HG03439 (cell line): ENCODE measurements around the gene PCP4L1.
"Not testable (repeated sequence)": the region's sequence is repeated elsewhere in the genome, so short reads cannot be mapped to it uniquely, and the experiment has no call there.

Experiments used
- ATAC-seq: cut with Tn5 transposase; IDR thresholded peaks from one replicate; pipeline ENCODE4 v1.9.1; 2021; ENCODE audit warnings: mild to moderate bottlenecking, moderate library complexity; ENCODE audit not compliant: unreplicated experiment

Gene PCP4L1

GRCh38 chr1:161227196-161227871 is 31.2 kb upstream of the PCP4L1 start:
- ATAC-seq: peak; percentile 44

GRCh38 chr1:161228032-161228431 is 30.5 kb upstream of the PCP4L1 start:
- ATAC-seq: no peak

GRCh38 chr1:161229896-161230295 is 28.6 kb upstream of the PCP4L1 start:
- ATAC-seq: no peak

- ATAC-seq: no peak
These were observed 27.8 kb upstream of the PCP4L1 start for GRCh38 chr1:161230762-161231161.

- no peak for ATAC-seq
These were observed 25.4 kb upstream of the PCP4L1 start for GRCh38 chr1:161233102-161233501.

- no peak for ATAC-seq
These were observed 22.4 kb upstream of the PCP4L1 start for GRCh38 chr1:161235957-161236775.

- no peak for ATAC-seq
These were observed 20.5 kb upstream of the PCP4L1 start, which contains the start of gene NR1I3 for GRCh38 chr1:161238039-161238473. Gene NR1I3 (minus strand): TSS chr1:161238203. CDS start chr1:161236565, 1,638 bp downstream.

- ATAC-seq: no peak
These were observed 16.9 kb upstream of the PCP4L1 start for GRCh38 chr1:161241682-161242081.

GRCh38 chr1:161242313-161242712 is 16.2 kb upstream of the PCP4L1 start:
- ATAC-seq: no peak

- ATAC-seq: no peak
These were observed 13.7 kb upstream of the PCP4L1 start for GRCh38 chr1:161244888-161245287.

- not testable (repeated sequence) for ATAC-seq
These were observed 8.4 kb upstream of the PCP4L1 start for GRCh38 chr1:161250100-161250499.

- no peak for ATAC-seq
These were observed 7.7 kb upstream of the PCP4L1 start for GRCh38 chr1:161250829-161251228.

GRCh38 chr1:161251579-161251978 is 7.0 kb upstream of the PCP4L1 start:
- ATAC-seq: no peak

- not testable (repeated sequence) for ATAC-seq
These were observed 3.2 kb upstream of the PCP4L1 start for GRCh38 chr1:161255302-161255701.

- ATAC-seq: not testable (repeated sequence)
These were observed 2.5 kb upstream of the PCP4L1 start for GRCh38 chr1:161255955-161256520.

- not testable (repeated sequence) for ATAC-seq
These were observed 1.4 kb upstream of the PCP4L1 start for GRCh38 chr1:161257109-161257508.

- no peak for ATAC-seq
These were observed 779 bp downstream of the PCP4L1 start for GRCh38 chr1:161259345-161259702.

GRCh38 chr1:161259765-161260164 is 1.2 kb downstream of the PCP4L1 start:
- ATAC-seq: no peak

GRCh38 chr1:161260376-161261260 is 2.1 kb downstream of the PCP4L1 start:
- ATAC-seq: no peak

- no peak for ATAC-seq
These were observed 3.0 kb downstream of the PCP4L1 start for GRCh38 chr1:161261261-161262235.
